ENCODE measurements around the gene ZNF580.

Gene ZNF580

DNA sequence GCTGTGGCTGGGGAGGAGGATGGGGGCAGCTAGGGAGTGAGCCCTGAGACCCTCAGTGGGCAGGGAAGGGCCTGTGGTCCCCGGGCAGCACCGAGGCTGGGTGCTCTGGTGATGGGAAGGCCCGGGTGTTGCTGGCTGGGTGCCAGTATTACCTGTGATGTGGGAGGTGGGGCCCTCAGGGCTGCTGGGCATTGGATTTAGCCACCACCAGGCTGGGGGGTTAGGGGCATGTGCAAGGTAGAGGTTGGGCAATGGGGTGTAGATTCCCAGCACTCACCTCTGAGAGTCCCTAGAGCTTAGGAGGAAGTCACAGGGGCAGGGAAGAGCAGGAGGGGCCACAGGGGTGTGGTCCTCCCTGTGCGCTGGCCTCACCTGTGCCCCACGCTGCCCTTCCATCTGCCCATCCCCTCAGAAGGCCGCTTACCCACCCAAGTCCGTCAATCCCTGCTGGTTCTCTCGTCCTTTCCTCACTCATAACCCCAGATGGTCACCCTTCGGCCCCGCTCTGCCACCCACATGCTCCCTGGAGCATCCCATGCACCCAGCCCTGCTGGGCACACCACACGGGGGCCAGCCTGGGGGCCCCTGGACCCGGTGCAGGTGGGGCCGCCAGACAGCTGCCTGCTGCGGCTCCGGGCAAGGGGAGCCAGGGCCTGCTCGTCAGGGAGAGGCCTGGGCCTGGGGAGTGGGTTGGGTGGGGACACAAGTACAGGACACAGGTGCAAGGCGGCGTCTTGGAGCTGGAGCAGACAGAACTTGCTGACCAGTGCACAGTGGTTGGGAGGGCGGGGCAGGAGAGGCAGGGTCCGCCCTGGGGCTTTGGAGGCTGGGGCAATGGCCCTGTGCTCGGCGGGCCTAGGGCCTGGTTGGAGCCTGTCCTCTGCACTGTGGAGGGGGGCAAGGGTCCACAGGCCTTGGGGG lies 46.7 kb downstream of the ZNF580 start:
- TF ChIP-seq, protein P1, sequence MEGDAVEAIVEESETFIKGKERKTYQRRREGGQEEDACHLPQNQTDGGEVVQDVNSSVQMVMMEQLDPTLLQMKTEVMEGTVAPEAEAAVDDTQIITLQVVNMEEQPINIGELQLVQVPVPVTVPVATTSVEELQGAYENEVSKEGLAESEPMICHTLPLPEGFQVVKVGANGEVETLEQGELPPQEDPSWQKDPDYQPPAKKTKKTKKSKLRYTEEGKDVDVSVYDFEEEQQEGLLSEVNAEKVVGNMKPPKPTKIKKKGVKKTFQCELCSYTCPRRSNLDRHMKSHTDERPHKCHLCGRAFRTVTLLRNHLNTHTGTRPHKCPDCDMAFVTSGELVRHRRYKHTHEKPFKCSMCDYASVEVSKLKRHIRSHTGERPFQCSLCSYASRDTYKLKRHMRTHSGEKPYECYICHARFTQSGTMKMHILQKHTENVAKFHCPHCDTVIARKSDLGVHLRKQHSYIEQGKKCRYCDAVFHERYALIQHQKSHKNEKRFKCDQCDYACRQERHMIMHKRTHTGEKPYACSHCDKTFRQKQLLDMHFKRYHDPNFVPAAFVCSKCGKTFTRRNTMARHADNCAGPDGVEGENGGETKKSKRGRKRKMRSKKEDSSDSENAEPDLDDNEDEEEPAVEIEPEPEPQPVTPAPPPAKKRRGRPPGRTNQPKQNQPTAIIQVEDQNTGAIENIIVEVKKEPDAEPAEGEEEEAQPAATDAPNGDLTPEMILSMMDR (IDR thresholded peaks at IDR 0.05; ENCODE audit: low read depth, low read length): no peak
- H3K4me3 ChIP-seq (ENCODE audit: low read depth, low read length): no peak overlapping the region

GRCh38 chr19:55688422-55689218 lies 47.8 kb downstream of the ZNF580 start:
- H3K4me3 ChIP-seq (ENCODE audit: low read depth, low read length): no peak overlapping the region
- TF ChIP-seq, protein P1 (IDR thresholded peaks at IDR 0.05; ENCODE audit: low read depth, low read length): no peak

- TF ChIP-seq, protein P1 (IDR thresholded peaks at IDR 0.05; ENCODE audit: low read depth, low read length): no peak
- no peak overlapping the region for H3K4me3 ChIP-seq (ENCODE audit: low read depth, low read length)
These were observed 48.8 kb downstream of the ZNF580 start for GRCh38 chr19:55689411-55690108.

DNA sequence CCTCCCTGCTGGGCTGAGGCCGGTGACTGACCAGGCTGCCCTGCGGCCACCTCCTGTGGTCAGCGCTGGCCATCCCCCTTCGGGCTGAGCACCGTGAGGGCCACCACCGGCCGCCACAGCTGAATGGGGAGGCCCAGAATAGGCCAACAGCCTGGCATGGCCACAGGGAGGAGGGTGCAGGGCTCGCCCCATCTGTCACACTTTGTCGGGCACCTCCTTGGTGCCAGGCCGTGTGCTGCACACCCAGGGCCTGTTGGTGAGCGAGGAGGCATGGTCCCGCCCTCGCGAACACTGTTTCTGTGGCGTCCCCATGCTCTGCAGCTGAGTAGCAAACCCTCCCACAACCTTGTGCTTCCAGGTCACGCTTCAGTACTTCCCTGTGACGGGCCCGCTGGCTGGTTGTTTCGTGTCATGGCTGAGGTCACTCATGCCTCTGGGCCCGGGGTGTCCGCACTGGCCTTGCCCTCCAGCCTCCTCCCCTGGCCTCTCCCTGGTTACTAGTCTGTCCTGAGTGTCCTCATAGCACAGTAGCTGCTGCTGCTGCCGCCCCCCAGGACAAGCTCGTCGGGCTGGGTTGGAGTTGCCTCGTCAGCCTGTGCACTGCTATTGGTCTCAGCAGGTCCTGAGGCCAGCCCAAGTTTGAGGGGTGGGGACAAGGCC lies 49.4 kb downstream of the ZNF580 start:
- H3K4me3 ChIP-seq (ENCODE audit: low read depth, low read length): no peak overlapping the region
- TF ChIP-seq, protein P1 (IDR thresholded peaks at IDR 0.05; ENCODE audit: low read depth, low read length): no peak

DNA sequence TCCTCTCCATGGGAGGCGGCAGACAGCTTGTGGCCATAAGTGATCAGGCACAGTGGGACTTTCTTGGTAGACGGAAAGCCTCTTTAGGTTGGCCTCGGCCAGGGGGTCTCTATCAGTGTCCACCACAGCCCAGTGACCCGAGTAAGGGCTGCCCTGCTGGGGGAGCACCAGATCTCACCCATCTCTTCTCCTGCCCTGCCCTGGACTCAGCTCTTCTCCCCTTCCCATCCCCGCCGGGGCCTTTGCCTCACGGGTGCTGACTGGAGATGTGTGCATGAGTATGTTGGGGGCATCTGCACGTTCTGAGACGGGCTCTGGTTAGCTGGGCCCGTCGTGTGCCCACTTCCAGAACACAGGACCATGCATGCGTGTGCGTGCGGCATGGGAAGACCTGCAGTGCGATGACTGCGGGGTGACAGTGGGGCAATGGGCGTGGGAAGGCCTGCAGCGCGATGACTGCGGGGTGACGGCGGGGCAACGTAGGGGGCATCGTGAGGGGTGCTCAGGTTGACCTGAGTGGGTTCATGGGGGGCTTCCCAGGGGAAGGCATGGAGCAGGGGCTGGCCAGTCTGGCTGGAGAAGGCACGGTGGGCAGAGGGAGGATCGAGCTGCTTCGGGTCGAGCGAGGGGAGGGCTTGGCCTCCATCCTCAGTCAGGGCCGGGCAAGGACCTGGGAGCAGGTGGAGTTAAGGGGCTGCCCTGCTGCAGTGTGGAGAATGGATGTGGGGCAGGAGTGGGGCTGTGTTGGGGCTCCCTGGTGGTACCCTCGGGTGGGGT lies 50.2 kb downstream of the ZNF580 start:
- TF ChIP-seq, protein P1 (IDR thresholded peaks at IDR 0.05; ENCODE audit: low read depth, low read length): no peak
- no peak overlapping the region for H3K4me3 ChIP-seq (ENCODE audit: low read depth, low read length)
